ENCODE measurements around the gene PDZD8. TPM values are rescaled to one million over a fixed set of nuclear protein-coding genes. Genes with fewer than 3 reads are reported as not detected.

Gene PDZD8
- total RNA-seq, 1 donor from 2014 or later: 20.1 TPM

DNA sequence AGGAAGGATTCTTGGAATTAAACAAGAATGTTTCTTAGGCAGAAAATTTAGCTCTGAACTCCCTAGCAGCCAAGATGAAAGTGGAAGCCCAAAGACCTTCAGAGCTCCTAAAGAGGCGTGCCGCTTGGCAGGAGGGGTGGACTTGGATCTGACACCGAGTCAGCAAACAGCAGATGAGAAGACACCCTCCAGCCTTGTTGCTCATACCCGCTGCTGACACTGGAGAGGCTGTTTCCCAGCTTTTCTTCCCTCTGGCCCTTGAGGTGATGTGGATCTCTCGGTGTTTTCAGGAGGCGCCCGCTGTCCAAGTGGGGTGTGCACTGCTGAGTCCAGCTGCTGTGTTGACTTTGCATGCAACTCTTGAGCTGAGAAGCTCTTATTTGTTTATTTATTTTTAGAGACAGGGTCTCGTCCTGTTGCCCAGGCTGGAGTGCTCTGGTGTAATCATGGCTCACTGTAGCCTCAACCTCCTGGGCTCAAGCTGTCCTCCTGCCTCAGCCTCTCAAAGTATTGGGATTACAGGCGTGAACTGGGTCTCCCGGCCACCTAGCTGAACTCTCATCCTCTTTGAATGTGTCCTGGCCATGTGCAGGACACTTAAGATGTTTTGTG lies 112.8 kb downstream of the PDZD8 start:
- TF ChIP-seq EZH2 (IDR thresholded peaks at IDR 0.05) (no peak), EZH2phosphoT487 (IDR thresholded peaks at IDR 0.05) (no peak)
- TF ChIP-seq, protein P1, sequence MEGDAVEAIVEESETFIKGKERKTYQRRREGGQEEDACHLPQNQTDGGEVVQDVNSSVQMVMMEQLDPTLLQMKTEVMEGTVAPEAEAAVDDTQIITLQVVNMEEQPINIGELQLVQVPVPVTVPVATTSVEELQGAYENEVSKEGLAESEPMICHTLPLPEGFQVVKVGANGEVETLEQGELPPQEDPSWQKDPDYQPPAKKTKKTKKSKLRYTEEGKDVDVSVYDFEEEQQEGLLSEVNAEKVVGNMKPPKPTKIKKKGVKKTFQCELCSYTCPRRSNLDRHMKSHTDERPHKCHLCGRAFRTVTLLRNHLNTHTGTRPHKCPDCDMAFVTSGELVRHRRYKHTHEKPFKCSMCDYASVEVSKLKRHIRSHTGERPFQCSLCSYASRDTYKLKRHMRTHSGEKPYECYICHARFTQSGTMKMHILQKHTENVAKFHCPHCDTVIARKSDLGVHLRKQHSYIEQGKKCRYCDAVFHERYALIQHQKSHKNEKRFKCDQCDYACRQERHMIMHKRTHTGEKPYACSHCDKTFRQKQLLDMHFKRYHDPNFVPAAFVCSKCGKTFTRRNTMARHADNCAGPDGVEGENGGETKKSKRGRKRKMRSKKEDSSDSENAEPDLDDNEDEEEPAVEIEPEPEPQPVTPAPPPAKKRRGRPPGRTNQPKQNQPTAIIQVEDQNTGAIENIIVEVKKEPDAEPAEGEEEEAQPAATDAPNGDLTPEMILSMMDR (IDR thresholded peaks at IDR 0.05): no peak
- H3K36me3 Mint-ChIP-seq: no peaks in the 10 kb centered on the region
- no peak for DNase-seq (ENCODE audit: low spot score)
- no peak overlapping the region for H3K4me3 ChIP-seq
- H3K27me3 ChIP-seq: no peaks in the 10 kb centered on the region
- no peak overlapping the region for H3K27ac ChIP-seq
- no peaks in the 10 kb centered on the region for H3K9me3 ChIP-seq (ENCODE audit: low read depth)
- H3K36me3 ChIP-seq: no peaks in the 10 kb centered on the region
- no peak overlapping the region for H2AFZ ChIP-seq (replicated peaks)
- H3K4me1 ChIP-seq: peaks cover 19% of the 10 kb centered on the region
- peaks cover 2% of the 10 kb centered on the region for H3K27me3 Mint-ChIP-seq (ENCODE audit: insufficient read depth, low read depth)
- H4K20me1 ChIP-seq (ENCODE audit: low read depth): no peaks in the 10 kb centered on the region
- H3K4me1 Mint-ChIP-seq: peaks cover 33% of the 10 kb centered on the region
- H3K79me2 ChIP-seq (ENCODE audit: low read depth): no peaks in the 10 kb centered on the region
- no peaks in the 10 kb centered on the region for H3K9me3 Mint-ChIP-seq
- H3F3A ChIP-seq (ENCODE audit: low read depth): peaks cover 4% of the 10 kb centered on the region
- H3K9ac ChIP-seq: no peak overlapping the region
- no peak overlapping the region for H3K4me2 ChIP-seq
- peak overlapping the region; percentile 38 for H3K27ac Mint-ChIP-seq
- no peak overlapping the region for H3K4me3 Mint-ChIP-seq

DNA sequence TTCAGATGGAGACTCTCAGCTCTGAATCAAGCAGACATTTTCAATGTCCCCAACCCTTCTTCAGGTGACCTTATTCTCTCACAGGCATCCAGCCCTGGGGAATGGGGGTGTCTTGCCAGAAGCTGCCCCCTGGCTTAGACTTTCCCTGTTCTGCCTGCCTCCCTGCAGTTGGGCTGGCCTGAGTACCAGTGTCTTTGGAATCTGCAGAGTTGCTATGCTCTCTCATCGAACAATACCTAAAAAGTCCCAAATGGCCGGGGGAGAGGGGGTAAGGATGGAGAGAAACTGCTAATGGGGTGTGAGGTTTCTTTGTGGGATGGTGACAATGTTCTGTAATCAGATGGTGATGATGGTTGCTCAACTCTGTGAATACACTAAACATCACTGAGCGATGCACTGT lies 113.7 kb downstream of the PDZD8 start:
- H3K79me2 ChIP-seq (ENCODE audit: low read depth): no peaks in the 10 kb centered on the region
- Mint-ChIP-seq H3K9me3 (no peaks in the 10 kb centered on the region), H3K27me3 (ENCODE audit: insufficient read depth, low read depth) (peaks cover 5% of the 10 kb centered on the region), H3K27ac (no peak overlapping the region), H3K4me3 (no peak overlapping the region), H3K36me3 (no peaks in the 10 kb centered on the region), H3K4me1 (peaks cover 37% of the 10 kb centered on the region)
- H3K9ac ChIP-seq: no peak overlapping the region
- no peaks in the 10 kb centered on the region for H3K27me3 ChIP-seq
- peaks cover 4% of the 10 kb centered on the region for H3F3A ChIP-seq (ENCODE audit: low read depth)
- no peak overlapping the region for H3K4me2 ChIP-seq
- H2AFZ ChIP-seq (replicated peaks): no peak overlapping the region
- no peak overlapping the region for H3K4me3 ChIP-seq
- no peaks in the 10 kb centered on the region for H3K36me3 ChIP-seq
- H3K4me1 ChIP-seq: peaks cover 19% of the 10 kb centered on the region
- no peak for DNase-seq (ENCODE audit: low spot score)
- no peak for TF ChIP-seq EZH2phosphoT487 (IDR thresholded peaks at IDR 0.05)
- no peak for TF ChIP-seq EZH2 (IDR thresholded peaks at IDR 0.05)
- TF ChIP-seq, protein P1 (IDR thresholded peaks at IDR 0.05): no peak
- no peaks in the 10 kb centered on the region for H3K9me3 ChIP-seq (ENCODE audit: low read depth)
- H4K20me1 ChIP-seq (ENCODE audit: low read depth): no peaks in the 10 kb centered on the region
- no peak overlapping the region for H3K27ac ChIP-seq

DNA sequence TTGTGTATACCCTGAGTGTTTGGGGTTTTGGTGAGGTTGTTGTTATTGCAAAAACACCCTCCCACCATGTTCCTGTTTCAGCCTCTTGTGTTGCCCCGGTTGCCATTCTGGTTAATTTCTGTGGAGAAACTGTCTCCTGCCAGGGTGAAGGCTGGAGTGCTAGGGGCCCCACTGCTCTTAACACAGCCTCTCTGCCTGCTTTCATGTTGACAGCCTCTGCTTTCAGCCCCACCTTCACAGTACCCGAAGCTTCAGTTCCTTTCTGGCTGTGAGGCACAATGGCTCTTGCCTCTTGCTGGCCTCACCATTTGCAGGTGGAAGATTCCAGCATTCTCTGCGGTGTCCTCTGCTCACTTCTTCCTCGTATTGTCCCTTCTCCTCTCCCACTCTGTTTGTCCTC lies 115.2 kb downstream of the PDZD8 start:
- peaks cover 40% of the 10 kb centered on the region for H3K4me1 Mint-ChIP-seq
- no peaks in the 10 kb centered on the region for H3K9me3 Mint-ChIP-seq
- Histone ChIP-seq H3K9me3 (ENCODE audit: low read depth) (no peaks in the 10 kb centered on the region), H3F3A (ENCODE audit: low read depth) (peaks cover 4% of the 10 kb centered on the region), H3K27me3 (no peaks in the 10 kb centered on the region), H2AFZ (replicated peaks) (no peak overlapping the region), H3K9ac (no peak overlapping the region), H3K4me2 (peak overlapping the region; percentile 57), H3K27ac (no peak overlapping the region), H3K4me1 (peaks cover 19% of the 10 kb centered on the region), H3K36me3 (no peaks in the 10 kb centered on the region), H3K4me3 (no peak overlapping the region), H4K20me1 (ENCODE audit: low read depth) (no peaks in the 10 kb centered on the region), H3K79me2 (ENCODE audit: low read depth) (no peaks in the 10 kb centered on the region)
- H3K36me3 Mint-ChIP-seq: no peaks in the 10 kb centered on the region
- peak; percentile 50 for DNase-seq (ENCODE audit: low spot score)
- no peak overlapping the region for H3K4me3 Mint-ChIP-seq
- peaks cover 5% of the 10 kb centered on the region for H3K27me3 Mint-ChIP-seq (ENCODE audit: insufficient read depth, low read depth)
- TF ChIP-seq EZH2phosphoT487 (IDR thresholded peaks at IDR 0.05): no peak
- no peak overlapping the region for H3K27ac Mint-ChIP-seq

DNA sequence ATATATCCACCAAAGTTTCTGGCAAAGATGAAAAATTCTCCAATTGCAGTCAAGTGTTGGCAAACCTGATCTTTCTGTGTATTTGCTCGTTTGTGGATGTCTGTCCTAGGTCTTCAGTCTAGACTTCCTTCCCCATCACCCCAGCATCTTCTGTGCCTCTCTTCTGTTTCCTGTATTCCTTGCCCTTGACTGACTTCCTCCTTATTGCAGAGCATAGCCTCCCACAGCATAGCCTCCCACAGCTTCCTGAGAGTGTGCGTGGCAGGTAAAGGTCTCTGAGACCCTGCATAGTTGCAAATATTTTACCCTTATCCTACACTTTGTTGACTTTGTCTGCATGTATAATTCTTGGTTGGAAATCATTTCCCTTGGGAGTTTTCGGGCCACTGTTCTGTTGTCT lies 116.0 kb downstream of the PDZD8 start:
- H3F3A ChIP-seq (ENCODE audit: low read depth): peaks cover 4% of the 10 kb centered on the region
- H3K4me2 ChIP-seq: no peak overlapping the region
- Mint-ChIP-seq H3K9me3 (no peaks in the 10 kb centered on the region), H3K27ac (no peak overlapping the region), H3K36me3 (no peaks in the 10 kb centered on the region), H3K4me3 (no peak overlapping the region), H3K4me1 (peaks cover 44% of the 10 kb centered on the region), H3K27me3 (ENCODE audit: insufficient read depth, low read depth) (peaks cover 5% of the 10 kb centered on the region)
- no peaks in the 10 kb centered on the region for H3K9me3 ChIP-seq (ENCODE audit: low read depth)
- no peaks in the 10 kb centered on the region for H4K20me1 ChIP-seq (ENCODE audit: low read depth)
- no peak overlapping the region for H3K9ac ChIP-seq
- no peaks in the 10 kb centered on the region for H3K79me2 ChIP-seq (ENCODE audit: low read depth)
- no peak overlapping the region for H3K27ac ChIP-seq
- TF ChIP-seq, protein P1 (IDR thresholded peaks at IDR 0.05): no peak
- no peak for TF ChIP-seq EZH2phosphoT487 (IDR thresholded peaks at IDR 0.05)
- no peak for TF ChIP-seq EZH2 (IDR thresholded peaks at IDR 0.05)
- peaks cover 24% of the 10 kb centered on the region for H3K4me1 ChIP-seq
- H3K36me3 ChIP-seq: no peaks in the 10 kb centered on the region
- DNase-seq (ENCODE audit: low spot score): no peak
- H3K4me3 ChIP-seq: no peak overlapping the region
- no peak overlapping the region for H2AFZ ChIP-seq (replicated peaks)
- H3K27me3 ChIP-seq: no peaks in the 10 kb centered on the region
